Measurements from ENCODE around the gene RUSC2.
"Not testable (repeated sequence)": the region's sequence is repeated elsewhere in the genome, so short reads cannot be mapped to it uniquely, and the experiment has no call there.

Gene RUSC2

DNA sequence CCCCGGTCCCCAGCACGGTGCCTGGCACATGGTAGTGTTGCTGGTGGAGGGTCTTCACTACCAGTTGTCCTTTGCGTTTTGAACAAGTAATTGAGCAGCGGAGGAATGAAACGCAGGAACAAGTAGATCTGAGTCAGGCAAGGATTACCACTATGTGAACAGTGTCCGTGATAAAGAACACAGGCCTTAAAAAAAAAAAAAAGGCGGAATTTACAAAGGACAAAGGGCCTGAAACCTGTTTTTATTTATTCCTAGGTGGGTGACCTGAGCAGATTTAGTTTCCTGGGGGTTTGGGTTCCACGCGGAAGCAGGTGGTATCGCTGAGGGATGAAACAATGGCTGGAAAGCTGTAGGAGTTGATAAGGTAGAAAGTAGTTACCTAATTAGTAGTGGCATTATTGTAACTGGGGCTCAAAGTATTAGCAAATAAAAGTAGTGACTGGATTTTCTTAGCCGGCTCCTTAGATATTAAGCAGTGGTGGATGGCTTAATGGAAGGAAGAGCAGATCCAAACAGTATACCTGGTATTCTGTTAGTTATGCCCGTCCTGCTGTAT is 1.1 kb downstream of the RUSC2 start:
- DNase-seq: no peak

GRCh38 chr9:35493119-35493518 is 3.2 kb downstream of the RUSC2 start:
- not testable (repeated sequence) for DNase-seq

GRCh38 chr9:35495984-35496383 is 6.1 kb downstream of the RUSC2 start:
- DNase-seq: no peak

- not testable (repeated sequence) for DNase-seq
These were observed 8.3 kb downstream of the RUSC2 start for GRCh38 chr9:35498245-35498644.

GRCh38 chr9:35499029-35499700 is 9.3 kb downstream of the RUSC2 start:
- no peak for DNase-seq

DNA sequence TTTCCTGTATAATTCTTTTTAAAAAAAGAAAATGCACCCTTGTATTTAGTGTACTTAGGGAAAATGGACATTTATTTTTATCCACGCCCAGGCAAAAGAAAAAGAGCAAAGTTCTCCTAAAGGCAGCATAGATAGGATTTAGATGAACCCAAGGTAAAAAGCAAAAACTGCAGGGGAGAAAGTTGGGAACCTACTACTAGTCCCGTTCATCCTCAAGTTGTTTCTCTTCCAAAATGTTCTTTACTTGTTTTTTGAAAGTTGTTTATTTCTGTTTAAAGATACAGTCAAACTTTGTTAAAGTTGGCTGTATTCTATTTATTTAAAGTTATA is 9.8 kb downstream of the RUSC2 start:
- DNase-seq: no peak

GRCh38 chr9:35500130-35500748 is 10.3 kb downstream of the RUSC2 start:
- DNase-seq: no peak

GRCh38 chr9:35501946-35502345 is 12.0 kb downstream of the RUSC2 start:
- no peak for DNase-seq

DNA sequence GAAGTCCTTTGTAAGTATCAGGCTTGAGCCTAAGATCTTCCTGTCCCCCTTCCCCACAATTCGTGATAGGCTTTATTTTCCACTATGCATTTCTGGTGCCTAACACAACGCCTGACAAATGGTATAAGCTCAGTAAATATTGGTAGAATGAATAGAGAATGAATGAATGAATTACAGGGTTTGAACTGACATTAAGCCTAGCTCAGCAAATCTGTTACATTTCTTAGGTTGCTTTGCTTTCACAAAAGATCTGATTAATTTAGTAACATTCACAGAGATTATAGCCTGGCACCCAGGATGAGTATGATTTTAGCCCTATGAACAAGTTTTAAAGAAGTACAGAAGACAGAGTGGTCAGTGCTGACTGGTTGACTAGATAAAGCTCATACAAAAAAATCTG is 16.4 kb downstream of the RUSC2 start:
- no peak for DNase-seq

- DNase-seq: no peak
These were observed 18.2 kb downstream of the RUSC2 start for GRCh38 chr9:35508069-35508468.

- no peak for DNase-seq
These were observed 20.5 kb downstream of the RUSC2 start for GRCh38 chr9:35510383-35510753.

DNA sequence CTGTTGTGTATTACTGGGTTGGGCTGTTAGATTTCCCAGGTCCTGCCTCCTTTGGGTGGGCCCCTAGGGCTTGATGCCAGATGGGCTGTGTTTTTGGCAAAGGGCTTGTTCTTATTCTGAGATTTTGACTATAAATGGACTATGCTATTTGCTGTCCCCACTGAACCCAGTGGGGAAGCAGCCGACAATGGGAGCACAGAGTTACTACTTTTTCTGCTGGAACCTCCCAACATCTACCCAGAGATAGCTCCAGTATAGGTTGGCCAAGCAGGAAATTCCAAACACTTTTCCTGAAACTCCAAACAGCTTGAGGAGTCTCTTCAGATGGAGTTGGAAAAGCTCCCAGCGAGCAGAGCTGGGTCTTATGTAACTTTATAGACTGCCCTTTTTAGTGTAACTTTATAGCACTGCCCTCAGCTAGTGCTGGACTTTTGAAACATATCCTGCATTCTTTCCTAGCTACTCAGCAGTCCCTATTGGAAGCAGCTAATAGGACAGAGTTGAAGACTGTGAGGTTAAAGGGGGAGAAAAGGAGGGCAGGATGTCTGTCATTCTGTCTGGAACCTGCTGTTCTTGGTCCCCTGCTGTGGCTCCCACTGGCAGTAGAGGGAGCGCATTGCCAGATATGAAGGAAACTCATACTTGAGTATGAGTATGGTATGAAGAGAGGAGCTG is 21.0 kb downstream of the RUSC2 start:
- no peak for DNase-seq

GRCh38 chr9:35511453-35511852 is 21.5 kb downstream of the RUSC2 start:
- DNase-seq: no peak

DNA sequence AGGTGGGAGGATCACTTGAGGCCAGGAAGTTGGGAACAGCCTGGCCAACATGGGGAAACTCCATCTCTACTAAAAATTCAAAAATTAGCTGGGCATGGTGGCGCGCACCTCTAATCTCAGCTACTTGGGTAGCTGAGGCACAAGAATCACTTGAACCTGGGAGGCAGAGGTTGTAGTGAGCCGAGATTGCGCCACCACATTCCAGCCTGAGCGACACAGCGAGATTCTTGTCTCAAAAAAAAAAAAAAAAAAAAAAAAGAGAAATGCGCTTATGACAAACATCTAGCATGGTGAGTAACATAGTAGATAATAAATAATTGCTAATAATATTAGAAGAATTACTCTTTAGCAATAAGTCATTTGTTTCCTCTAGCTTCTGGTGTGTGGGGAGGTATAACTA is 25.9 kb downstream of the RUSC2 start:
- no peak for DNase-seq

GRCh38 chr9:35516479-35516878 is 26.6 kb downstream of the RUSC2 start:
- no peak for DNase-seq

DNA sequence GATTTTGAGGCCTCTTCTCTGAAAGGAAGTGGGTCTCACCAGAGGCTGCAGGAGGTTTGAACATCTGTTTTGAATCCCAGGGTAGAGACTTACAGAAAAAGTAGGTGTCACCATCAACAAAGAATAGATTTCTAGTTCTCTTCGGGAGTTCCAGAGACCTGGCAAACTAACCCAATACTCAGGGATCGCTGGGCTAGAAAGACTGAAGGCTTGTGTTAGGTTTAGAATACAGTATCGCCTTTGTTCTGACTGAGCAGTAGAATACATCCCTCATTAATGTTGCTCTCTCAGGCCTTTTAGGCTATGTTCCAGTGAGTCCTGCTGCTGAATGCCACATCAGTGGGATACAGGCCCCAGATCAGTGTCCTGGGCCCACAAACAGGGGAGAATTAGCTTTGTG is 27.2 kb downstream of the RUSC2 start:
- no peak for DNase-seq

DNA sequence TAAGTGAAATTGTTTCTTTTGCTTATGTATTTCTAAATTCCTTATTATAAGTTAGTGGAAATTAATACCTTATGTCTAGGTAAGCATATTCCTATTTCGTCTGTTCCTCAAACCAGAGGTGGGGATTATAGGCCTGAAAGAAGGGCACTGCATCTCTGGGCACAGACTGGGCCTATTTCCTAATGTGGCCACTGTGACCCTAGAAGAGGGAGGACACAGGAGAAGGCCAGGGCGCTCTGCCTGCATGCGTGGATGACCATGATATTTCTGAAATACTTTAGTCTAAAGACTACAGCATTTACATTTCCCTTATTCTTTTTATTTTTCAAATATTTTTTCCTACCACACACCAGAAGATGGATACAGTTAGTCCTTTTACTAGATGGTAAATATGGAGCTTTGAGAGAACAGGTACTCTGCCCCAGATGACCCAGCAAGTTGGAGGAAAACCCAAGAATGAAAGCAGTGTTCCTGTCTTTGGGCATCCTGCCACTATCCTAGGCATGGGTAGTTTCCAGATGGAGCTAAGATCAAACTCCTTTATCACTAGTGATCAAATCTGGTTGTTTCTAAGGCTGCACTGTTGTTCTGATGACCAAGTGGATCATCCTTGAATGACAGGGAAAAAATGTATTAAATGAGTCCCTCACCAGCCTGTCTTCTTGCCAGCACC is 27.8 kb downstream of the RUSC2 start:
- DNase-seq: no peak

DNA sequence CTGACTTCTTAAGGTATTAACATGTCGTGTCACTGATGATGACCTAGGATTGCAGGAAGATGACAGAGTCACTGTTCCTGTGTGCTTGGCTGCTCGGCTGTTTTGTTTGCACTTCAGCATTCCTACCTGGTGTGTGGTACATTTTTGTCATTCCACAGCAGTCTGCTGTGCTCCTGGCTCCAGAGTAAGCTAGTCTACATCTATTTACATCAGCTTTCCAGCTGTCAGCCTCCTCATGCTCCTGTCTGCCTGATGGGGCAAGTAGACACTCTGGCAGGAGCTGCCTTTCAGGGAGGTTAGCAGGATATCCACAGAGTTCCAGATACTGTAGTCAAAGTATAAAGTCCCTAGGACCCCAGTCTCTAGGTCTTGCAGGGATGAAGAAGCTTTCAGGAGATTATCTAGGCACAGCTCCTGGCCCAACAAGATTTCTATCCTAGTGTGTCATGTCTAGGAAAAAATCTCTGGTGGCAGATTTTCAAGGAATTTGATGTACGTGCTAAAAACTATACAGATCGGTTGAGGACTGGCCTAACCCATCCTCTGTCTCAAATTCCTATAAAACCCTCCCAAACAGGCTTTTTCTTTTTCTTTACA is 28.4 kb downstream of the RUSC2 start:
- DNase-seq: no peak

DNA sequence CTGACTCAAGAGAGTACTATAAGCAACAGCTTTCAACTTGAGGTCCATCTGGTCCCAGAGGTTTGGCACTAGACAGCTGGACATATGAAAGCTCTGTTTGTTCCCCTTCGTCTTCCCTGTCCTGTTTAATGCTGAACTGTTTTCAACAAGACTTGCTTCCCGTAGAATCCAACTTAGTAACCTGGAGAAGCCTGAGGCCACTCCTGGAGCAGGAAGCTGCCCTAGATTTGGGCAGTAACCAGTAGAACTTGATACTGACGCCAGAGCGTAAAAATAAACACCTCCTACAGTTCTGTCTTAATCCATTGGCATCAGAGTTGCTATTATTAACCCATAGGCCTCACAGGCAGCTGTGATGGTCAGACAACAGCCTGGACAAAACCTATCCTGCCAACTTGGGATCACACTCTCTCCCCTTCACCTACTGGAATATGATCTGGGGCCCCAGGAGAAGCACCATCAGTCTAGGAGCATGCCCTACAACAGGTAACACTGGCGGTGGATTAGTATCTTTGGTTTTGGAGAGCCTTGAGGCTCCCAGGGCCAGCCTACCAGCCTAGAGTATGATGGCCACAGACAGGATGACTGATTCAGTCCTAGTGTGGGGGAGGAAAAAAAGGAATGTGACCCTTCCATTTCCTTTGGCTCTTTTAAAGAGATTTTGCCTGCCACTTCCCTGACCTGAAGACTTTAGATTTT is 29.2 kb downstream of the RUSC2 start:
- DNase-seq: no peak

DNA sequence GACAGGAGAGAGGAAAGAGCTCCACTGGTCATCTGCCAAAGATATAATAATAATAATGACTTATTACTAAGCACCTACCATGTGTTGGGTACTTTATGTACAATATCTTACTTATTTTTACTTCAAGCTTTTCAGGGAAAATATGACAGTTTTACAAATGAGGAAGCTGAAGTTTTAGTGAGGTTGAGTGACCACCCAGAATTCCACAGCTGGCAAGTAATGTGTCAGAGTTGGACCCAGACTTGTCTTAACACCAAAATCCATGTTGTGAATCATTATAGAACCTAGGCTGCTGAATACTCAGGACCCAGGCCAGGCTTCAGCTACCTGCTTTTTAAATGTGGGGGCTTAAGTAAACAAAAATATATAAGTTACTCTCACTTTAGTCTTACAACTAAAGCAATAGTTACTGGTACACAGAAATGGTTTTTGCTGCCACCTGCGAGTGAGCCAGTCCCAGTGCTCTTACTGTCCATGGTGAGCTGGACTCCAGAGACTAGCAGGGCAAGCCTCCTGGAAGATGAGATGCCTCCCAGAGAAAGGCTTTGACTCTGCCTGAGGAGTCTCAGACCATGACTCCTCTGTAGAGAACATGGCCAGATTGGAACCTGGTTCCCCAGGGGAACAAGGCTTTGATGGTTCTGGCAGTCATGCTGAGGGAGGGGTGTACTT is 29.9 kb downstream of the RUSC2 start:
- DNase-seq: no peak

- no peak for DNase-seq
These were observed 30.4 kb downstream of the RUSC2 start for GRCh38 chr9:35520364-35520710.

GRCh38 chr9:35521708-35522107 is 31.8 kb downstream of the RUSC2 start:
- DNase-seq: no peak

Measured in NCI-H1105 (cell line).